Glutamatergic neuron (in vitro differentiated cells): ENCODE data around the gene EGLN1. TPM values are rescaled to one million over a fixed set of nuclear protein-coding genes. Genes with fewer than 3 reads are reported as not detected.
A peak's percentile ranks its signal among the peaks of the same experiment; 100 is the strongest.

Experiments
- DNase-seq: peaks from one replicate; pipeline ENCODE4 v3.0.0; 2022
- H3K27ac Mint-ChIP-seq: one replicate; pipeline ENCODE4 v1.8.0; 2020; ENCODE audit warnings: mild to moderate bottlenecking, mixed read lengths, inconsistent platforms; ENCODE audit not compliant: unreplicated experiment
- H3K27me3 Mint-ChIP-seq: one replicate; pipeline ENCODE4 v1.8.0; 2020; ENCODE audit warnings: mild to moderate bottlenecking, moderate library complexity, mixed read lengths, inconsistent platforms; ENCODE audit not compliant: unreplicated experiment
- H3K36me3 Mint-ChIP-seq: one replicate; pipeline ENCODE4 v1.8.0; 2020; ENCODE audit warnings: mild to moderate bottlenecking, mixed read lengths, inconsistent platforms; ENCODE audit not compliant: unreplicated experiment
- H3K4me1 Mint-ChIP-seq: one replicate; pipeline ENCODE4 v1.8.0; 2020; ENCODE audit warnings: mild to moderate bottlenecking, low read depth, mixed read lengths, inconsistent platforms; ENCODE audit not compliant: unreplicated experiment
- H3K4me3 Mint-ChIP-seq: one replicate; pipeline ENCODE4 v1.8.0; 2020; ENCODE audit warnings: mild to moderate bottlenecking, mixed read lengths, inconsistent platforms; ENCODE audit not compliant: unreplicated experiment
- H3K9me3 Mint-ChIP-seq: one replicate; pipeline ENCODE4 v1.8.0; 2020; ENCODE audit warnings: mild to moderate bottlenecking, moderate library complexity, mixed read lengths, inconsistent platforms; ENCODE audit not compliant: unreplicated experiment
- total RNA-seq: library from RNA; stranded (reverse); fragmentation: NEBNext Ultra II Directional; extraction: Animal tissue kit (Norgen Biotek cat#: 25700); gene quantifications from one replicate; pipeline ENCODE4 v1.2.1, GENCODE V29; 2021; ENCODE audit not compliant: unreplicated experiment
- TF ChIP-seq, protein P1 (sequence below): fragments of 200-600 bp; sonication (generic); IDR thresholded peaks from one replicate; pipeline ENCODE4 v1.5.0; 2021; ENCODE audit not compliant: partially characterized antibody, unreplicated experiment

EGLN1 gene
- total RNA-seq, 1 donor from 2014 or later: 12.3 TPM

DNA sequence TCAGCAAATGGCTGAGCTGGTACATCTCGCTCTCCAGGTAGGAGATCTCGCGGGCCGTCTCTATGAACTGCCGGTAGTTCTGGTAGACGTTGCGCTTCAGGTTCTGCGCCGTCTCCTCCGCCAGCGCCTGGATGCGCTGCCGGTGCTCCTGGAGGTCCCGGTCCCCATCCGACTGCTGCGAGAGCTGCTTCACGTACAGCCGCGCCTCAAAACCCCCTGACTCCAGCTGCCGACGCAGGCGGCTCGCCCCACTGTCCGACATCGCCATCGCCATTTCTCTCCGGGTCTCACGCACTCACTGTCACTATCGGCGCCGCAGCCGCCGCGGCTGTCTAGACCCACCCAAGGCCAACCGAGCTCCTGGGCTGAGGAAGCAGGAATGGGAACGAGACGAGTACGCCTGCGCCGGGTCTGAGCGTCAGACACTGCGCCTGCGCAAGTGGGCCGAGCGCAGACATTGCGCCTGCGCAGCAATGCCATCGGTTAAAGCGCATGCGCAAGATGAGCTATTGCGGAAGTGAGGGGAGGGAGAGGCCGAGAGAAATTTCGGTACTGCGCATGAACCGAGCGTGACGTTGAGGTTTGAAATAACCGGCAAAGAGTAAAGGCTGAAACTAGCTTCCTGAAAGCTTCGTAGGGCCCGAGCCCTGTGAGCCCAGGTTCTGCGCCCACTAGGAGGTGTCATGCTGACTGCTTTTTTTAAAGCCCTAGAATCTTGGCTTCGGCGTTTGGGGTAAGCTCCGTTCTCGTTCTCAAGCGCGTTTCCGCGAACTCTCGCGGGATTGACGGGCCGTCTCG, 84.4 kb downstream of the EGLN1 start, which contains the start of gene EXOC8:
Gene EXOC8 (minus strand): TSS at position 381 of the 798 bp plus-strand sequence. CDS start 107 bp downstream, at position 274.
- peak; percentile 96 for DNase-seq
- peak within 1 kb of the TSS; percentile 95 for H3K4me3 Mint-ChIP-seq
- peaks cover 32% of the 10 kb centered on the region for H3K4me1 Mint-ChIP-seq
- H3K36me3 Mint-ChIP-seq: peaks cover 4% of the 10 kb centered on the region
- H3K27ac Mint-ChIP-seq: peak within 1 kb of the TSS; percentile 97
- TF ChIP-seq, protein P1, sequence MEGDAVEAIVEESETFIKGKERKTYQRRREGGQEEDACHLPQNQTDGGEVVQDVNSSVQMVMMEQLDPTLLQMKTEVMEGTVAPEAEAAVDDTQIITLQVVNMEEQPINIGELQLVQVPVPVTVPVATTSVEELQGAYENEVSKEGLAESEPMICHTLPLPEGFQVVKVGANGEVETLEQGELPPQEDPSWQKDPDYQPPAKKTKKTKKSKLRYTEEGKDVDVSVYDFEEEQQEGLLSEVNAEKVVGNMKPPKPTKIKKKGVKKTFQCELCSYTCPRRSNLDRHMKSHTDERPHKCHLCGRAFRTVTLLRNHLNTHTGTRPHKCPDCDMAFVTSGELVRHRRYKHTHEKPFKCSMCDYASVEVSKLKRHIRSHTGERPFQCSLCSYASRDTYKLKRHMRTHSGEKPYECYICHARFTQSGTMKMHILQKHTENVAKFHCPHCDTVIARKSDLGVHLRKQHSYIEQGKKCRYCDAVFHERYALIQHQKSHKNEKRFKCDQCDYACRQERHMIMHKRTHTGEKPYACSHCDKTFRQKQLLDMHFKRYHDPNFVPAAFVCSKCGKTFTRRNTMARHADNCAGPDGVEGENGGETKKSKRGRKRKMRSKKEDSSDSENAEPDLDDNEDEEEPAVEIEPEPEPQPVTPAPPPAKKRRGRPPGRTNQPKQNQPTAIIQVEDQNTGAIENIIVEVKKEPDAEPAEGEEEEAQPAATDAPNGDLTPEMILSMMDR: no peak
- H3K9me3 Mint-ChIP-seq: peaks cover 19% of the 10 kb centered on the region
- H3K27me3 Mint-ChIP-seq: peaks cover 11% of the 10 kb centered on the region

DNA sequence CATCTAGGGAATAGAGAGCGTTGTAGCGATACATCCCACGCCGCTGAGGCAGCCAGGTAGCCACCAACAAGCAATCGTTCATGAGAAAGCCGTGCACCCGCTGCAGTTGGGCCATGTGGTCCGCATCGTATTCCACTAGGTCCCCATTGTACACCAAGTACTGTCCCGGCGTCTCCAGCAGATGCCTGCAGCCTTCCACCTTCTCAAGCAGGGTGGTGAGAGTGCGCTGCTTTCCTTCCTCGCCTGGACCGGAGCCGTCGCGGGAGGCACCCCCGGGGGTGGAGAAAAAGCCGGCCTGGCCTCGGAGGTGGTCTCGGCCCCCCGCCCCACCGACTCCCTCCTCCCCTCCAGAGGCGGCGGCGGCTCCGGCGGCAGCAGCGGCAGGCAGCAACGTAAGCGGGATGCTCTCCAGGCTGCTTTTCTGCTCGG, 85.0 kb downstream of the EGLN1 start:
- H3K9me3 Mint-ChIP-seq: peaks cover 19% of the 10 kb centered on the region
- peak overlapping the region; percentile 97 for H3K27ac Mint-ChIP-seq
- TF ChIP-seq, protein P1: no peak
- peak overlapping the region; percentile 95 for H3K4me3 Mint-ChIP-seq
- H3K4me1 Mint-ChIP-seq: peaks cover 33% of the 10 kb centered on the region
- peak; percentile 71 for DNase-seq
- H3K27me3 Mint-ChIP-seq: peaks cover 11% of the 10 kb centered on the region
- H3K36me3 Mint-ChIP-seq: peaks cover 4% of the 10 kb centered on the region

DNA sequence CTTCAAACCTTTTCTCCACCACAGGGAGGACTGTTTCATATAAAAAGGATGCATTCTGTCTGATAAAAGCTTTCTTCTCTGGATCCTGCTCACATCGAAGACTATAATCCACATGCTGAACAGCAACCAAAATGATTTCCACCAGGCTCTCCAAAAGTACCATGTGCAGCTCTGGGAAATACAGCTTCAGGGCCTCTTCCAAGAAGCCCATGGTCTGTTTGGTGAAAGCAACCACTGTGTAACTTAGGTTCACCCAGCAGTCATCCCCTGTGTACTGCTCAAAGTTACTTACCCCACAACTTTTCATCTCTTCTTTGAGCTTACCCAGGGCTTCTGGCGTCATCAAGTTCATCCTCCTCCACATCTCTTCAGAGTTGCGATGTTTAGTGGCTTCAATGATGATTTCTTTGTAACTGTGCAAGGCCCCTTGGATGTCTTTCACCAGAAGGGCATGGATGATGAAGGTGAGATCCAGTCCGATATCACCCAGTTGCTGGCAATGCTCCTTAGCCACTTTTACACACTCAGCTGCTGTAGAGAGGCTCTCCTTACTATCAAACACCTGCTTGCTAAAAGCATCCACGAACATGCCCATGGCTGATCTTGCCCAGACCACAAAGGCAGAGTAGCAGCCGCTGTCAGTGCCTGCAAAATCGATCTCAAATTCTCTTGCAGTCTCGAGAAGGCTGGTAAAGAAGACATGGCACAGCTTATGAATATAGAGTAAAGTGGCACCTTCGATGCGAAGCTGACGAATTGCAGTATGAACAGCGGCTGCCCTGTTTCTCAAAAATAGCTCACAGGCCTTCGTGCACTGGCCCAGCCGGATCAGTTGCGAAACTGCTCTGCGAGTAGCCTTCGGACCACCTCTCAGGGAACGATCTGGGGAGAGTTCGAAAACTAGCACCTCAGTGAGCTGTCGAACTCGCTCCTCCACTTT, 86.2 kb downstream of the EGLN1 start:
- Mint-ChIP-seq H3K27ac (peak overlapping the region; percentile 87), H3K27me3 (peaks cover 11% of the 10 kb centered on the region), H3K4me3 (peak overlapping the region; percentile 95), H3K4me1 (peaks cover 33% of the 10 kb centered on the region), H3K9me3 (peaks cover 19% of the 10 kb centered on the region), H3K36me3 (peaks cover 4% of the 10 kb centered on the region)
- TF ChIP-seq, protein P1: no peak
- DNase-seq: no peak

DNA sequence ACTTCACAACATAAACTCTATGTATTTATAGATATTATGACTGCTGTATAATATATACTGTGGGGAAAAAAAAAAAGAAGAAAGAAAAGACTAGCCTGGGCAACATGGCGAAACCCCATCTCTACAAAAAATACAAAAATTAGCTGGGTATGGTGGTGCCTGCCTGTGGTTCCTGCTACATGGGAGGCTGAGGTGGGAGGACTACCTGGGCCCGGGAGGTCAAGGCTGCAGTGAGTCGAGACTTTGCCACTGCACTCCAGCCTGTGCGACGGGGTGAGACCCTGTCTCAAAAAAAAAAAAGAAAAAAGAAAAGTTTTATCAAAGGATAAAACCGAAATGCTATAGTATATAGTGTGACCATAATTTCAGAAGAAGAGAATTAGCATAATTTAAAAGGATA, 87.1 kb downstream of the EGLN1 start:
- Mint-ChIP-seq H3K36me3 (peaks cover 4% of the 10 kb centered on the region), H3K4me3 (peak overlapping the region; percentile 69), H3K4me1 (peaks cover 33% of the 10 kb centered on the region), H3K9me3 (peaks cover 19% of the 10 kb centered on the region), H3K27ac (no peak overlapping the region), H3K27me3 (peaks cover 11% of the 10 kb centered on the region)
- TF ChIP-seq, protein P1: no peak
- DNase-seq: no peak
